ENCODE data around the gene SEH1L.

The SEH1L gene

GRCh38 chr18:13036622-13037320, 89.0 kb downstream of the SEH1L start:
- peak; percentile 31 for DNase-seq (ENCODE audit: low read depth, low spot score)
